Measurements from ENCODE around the gene ZNF260. TPM values are rescaled to one million over a fixed set of nuclear protein-coding genes. Genes with fewer than 3 reads are reported as not detected.

The ZNF260 gene
- total RNA-seq, 1 experiment from 2014 or later, result 25.2 TPM

DNA sequence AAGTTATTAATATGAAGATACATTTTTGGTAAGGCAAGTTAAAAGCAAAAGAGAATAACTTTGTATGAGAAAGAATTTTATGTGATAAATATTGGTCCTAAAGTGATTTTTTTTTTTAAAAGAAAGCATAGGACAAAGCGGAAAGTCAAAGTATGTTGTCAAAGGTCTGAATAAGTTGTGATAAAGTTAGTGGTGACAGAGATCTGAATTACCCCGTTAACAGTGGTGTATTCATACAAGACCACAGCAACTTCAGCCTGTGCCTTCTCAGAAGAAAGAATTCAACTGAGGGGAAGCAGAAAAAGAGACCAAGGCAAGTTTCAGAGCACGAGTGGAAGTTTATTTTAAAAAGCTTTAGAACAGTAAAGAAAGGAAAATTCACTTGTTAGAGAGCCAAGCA is 19.7 kb downstream of the ZNF260 start:
- DNase-seq (ENCODE audit: low read depth, low spot score) (no peak), ATAC-seq (no peak)
- intact Hi-C loops (cut with micrococcal nuclease; ENCODE audit: unreplicated experiment) (no loop called here), in situ Hi-C loops (cut with HindIII; ENCODE audit: low pct_unique_long_range_greater_than_20kb, low sequenced_read_pairs) (no loop called here)
- no TSS peak for BruUV-seq (replicated peaks)
- TF ChIP-seq, protein P1, sequence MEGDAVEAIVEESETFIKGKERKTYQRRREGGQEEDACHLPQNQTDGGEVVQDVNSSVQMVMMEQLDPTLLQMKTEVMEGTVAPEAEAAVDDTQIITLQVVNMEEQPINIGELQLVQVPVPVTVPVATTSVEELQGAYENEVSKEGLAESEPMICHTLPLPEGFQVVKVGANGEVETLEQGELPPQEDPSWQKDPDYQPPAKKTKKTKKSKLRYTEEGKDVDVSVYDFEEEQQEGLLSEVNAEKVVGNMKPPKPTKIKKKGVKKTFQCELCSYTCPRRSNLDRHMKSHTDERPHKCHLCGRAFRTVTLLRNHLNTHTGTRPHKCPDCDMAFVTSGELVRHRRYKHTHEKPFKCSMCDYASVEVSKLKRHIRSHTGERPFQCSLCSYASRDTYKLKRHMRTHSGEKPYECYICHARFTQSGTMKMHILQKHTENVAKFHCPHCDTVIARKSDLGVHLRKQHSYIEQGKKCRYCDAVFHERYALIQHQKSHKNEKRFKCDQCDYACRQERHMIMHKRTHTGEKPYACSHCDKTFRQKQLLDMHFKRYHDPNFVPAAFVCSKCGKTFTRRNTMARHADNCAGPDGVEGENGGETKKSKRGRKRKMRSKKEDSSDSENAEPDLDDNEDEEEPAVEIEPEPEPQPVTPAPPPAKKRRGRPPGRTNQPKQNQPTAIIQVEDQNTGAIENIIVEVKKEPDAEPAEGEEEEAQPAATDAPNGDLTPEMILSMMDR (IDR thresholded peaks at IDR 0.05), result no peak
- TF ChIP-seq POLR2AphosphoS5 (IDR thresholded peaks at IDR 0.05; ENCODE audit: low read depth, low read length), result no peak
- TF ChIP-seq, protein P2, sequence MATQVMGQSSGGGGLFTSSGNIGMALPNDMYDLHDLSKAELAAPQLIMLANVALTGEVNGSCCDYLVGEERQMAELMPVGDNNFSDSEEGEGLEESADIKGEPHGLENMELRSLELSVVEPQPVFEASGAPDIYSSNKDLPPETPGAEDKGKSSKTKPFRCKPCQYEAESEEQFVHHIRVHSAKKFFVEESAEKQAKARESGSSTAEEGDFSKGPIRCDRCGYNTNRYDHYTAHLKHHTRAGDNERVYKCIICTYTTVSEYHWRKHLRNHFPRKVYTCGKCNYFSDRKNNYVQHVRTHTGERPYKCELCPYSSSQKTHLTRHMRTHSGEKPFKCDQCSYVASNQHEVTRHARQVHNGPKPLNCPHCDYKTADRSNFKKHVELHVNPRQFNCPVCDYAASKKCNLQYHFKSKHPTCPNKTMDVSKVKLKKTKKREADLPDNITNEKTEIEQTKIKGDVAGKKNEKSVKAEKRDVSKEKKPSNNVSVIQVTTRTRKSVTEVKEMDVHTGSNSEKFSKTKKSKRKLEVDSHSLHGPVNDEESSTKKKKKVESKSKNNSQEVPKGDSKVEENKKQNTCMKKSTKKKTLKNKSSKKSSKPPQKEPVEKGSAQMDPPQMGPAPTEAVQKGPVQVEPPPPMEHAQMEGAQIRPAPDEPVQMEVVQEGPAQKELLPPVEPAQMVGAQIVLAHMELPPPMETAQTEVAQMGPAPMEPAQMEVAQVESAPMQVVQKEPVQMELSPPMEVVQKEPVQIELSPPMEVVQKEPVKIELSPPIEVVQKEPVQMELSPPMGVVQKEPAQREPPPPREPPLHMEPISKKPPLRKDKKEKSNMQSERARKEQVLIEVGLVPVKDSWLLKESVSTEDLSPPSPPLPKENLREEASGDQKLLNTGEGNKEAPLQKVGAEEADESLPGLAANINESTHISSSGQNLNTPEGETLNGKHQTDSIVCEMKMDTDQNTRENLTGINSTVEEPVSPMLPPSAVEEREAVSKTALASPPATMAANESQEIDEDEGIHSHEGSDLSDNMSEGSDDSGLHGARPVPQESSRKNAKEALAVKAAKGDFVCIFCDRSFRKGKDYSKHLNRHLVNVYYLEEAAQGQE (IDR thresholded peaks at IDR 0.05; ENCODE audit: insufficient read depth in 1 of 2, low read depth in 2 of 2, low read length in 1 of 2), result no peak
- no peak for TF ChIP-seq TCF7L2 (IDR thresholded peaks at IDR 0.05; ENCODE audit: low read depth, low read length)
- TF ChIP-seq SIN3A (IDR thresholded peaks at IDR 0.05; ENCODE audit: borderline replicate concordance, insufficient read depth, low read depth, low read length), result no peak
- ChIA-PET CTCF (no interaction called here), POLR2A (no interaction called here)
- no peaks in the 10 kb centered on the region for H3K4me1 ChIP-seq (ENCODE audit: control insufficient read depth, insufficient read depth, low read length)
- no peaks in the 10 kb centered on the region for H3K36me3 ChIP-seq (ENCODE audit: control insufficient read depth, insufficient read depth, low read length)
- H3K27ac ChIP-seq (ENCODE audit: low read length), result no peak overlapping the region
- peaks cover 39% of the 10 kb centered on the region for H3K9me3 ChIP-seq (ENCODE audit: control insufficient read depth, insufficient read depth, low read depth, low read length)
- H3K4me3 ChIP-seq (ENCODE audit: low read depth in 2 of 2, low read length in 2 of 2), result no peak overlapping the region
- H3K27me3 ChIP-seq (ENCODE audit: control insufficient read depth, insufficient read depth, low read length), result no peaks in the 10 kb centered on the region

DNA sequence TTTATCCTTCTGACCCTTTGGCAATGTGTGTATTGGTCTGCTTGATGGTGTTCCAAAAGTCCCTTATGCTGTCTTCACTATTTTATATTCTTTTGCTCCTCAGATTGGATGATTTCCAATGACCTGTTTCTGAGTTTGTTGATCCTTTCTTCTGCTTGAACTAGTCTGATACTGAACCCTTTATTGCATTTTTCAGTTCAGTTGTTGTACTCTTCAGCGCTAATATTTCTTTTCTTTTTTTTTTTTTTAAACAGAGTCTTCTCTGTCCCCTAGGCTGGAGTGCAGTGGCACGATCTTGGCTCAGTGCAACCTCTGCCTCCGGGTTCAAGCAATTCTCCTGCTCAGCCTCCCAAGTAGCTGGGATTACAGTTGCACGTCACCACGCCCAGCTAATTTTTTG is 26.1 kb downstream of the ZNF260 start:
- Histone ChIP-seq H3K4me1 (ENCODE audit: control insufficient read depth, insufficient read depth, low read length) (no peaks in the 10 kb centered on the region), H3K27me3 (ENCODE audit: control insufficient read depth, insufficient read depth, low read length) (no peaks in the 10 kb centered on the region), H3K36me3 (ENCODE audit: control insufficient read depth, insufficient read depth, low read length) (no peaks in the 10 kb centered on the region), H3K4me3 (ENCODE audit: low read depth in 2 of 2, low read length in 2 of 2) (no peak overlapping the region), H3K9me3 (ENCODE audit: control insufficient read depth, insufficient read depth, low read depth, low read length) (peaks cover 8% of the 10 kb centered on the region; the same call in 1 of the 2 replicates), H3K27ac (ENCODE audit: low read length) (no peak overlapping the region)
- ChIA-PET POLR2A (no interaction called here), CTCF (no interaction called here)
- DNase-seq (ENCODE audit: low read depth, low spot score) (no peak), ATAC-seq (no peak)
- intact Hi-C loops (cut with micrococcal nuclease; ENCODE audit: unreplicated experiment), result no loop called here
- in situ Hi-C loops (cut with HindIII; ENCODE audit: low pct_unique_long_range_greater_than_20kb, low sequenced_read_pairs), result no loop called here
- BruUV-seq (replicated peaks), result no TSS peak
- TF ChIP-seq, protein P1 (IDR thresholded peaks at IDR 0.05), result no peak
- TF ChIP-seq, protein P2 (IDR thresholded peaks at IDR 0.05; ENCODE audit: insufficient read depth in 1 of 2, low read depth in 2 of 2, low read length in 1 of 2), result no peak
- TF ChIP-seq POLR2AphosphoS5 (IDR thresholded peaks at IDR 0.05; ENCODE audit: low read depth, low read length) (no peak), TCF7L2 (IDR thresholded peaks at IDR 0.05; ENCODE audit: low read depth, low read length) (no peak), SIN3A (IDR thresholded peaks at IDR 0.05; ENCODE audit: borderline replicate concordance, insufficient read depth, low read depth, low read length) (no peak)
